Measurements from ENCODE around the gene ZFP36L2.

The ZFP36L2 gene

GRCh38 chr2:43184339-43184895 lies 42.0 kb downstream of the ZFP36L2 start:
- DNase-seq, result peak; percentile 51

GRCh38 chr2:43183743-43184142 lies 42.7 kb downstream of the ZFP36L2 start:
- no peak for DNase-seq

- DNase-seq, result no peak
These were observed 45.5 kb downstream of the ZFP36L2 start for GRCh38 chr2:43180897-43181296.

- DNase-seq, result no peak
These were observed 46.5 kb downstream of the ZFP36L2 start for GRCh38 chr2:43179942-43180341.

GRCh38 chr2:43178602-43179542 lies 47.5 kb downstream of the ZFP36L2 start:
- peak; percentile 31 for DNase-seq

- DNase-seq, result no peak
These were observed 48.3 kb downstream of the ZFP36L2 start for GRCh38 chr2:43178055-43178598.

- DNase-seq, result no peak
These were observed 50.0 kb downstream of the ZFP36L2 start for GRCh38 chr2:43176449-43176848.

- no peak for DNase-seq
These were observed 50.5 kb downstream of the ZFP36L2 start for GRCh38 chr2:43175876-43176275.

- DNase-seq, result no peak
These were observed 51.4 kb downstream of the ZFP36L2 start for GRCh38 chr2:43175020-43175441.

- DNase-seq, result peak; percentile 67
These were observed 52.0 kb downstream of the ZFP36L2 start for GRCh38 chr2:43174368-43174916.
